ENCODE data around the gene ZBTB2. TPM values are rescaled to one million over a fixed set of nuclear protein-coding genes. Genes with fewer than 3 reads are reported as not detected.

Gene ZBTB2
- total and polyA plus RNA-seq, 2 donors (not counting 3 experiments of a cell fraction or from before 2014, with no cell fraction given): 11.8 to 13.1 TPM

- no peak overlapping the region for H2AFZ ChIP-seq (ENCODE audit: low read depth, low read length)
- H3K4me3 ChIP-seq (replicated peaks in 1 of 3; ENCODE audit: insufficient read depth in 1 of 3, low read depth in 1 of 3, low read length in 3 of 3): no peak overlapping the region
- intact Hi-C loops (cut with micrococcal nuclease) (no loop called here), dilution Hi-C loops (cut with MboI; ENCODE audit: extremely low pct_ligation_motif_present, low sequenced_read_pairs) (no loop called here)
- H3K9me1 ChIP-seq (replicated peaks; ENCODE audit: control insufficient read depth, extremely low read depth, insufficient read depth, low read length): no peaks in the 10 kb centered on the region
- peaks cover 59% of the 10 kb centered on the region for H3K79me2 ChIP-seq (ENCODE audit: control insufficient read depth, insufficient read depth, low read length)
- no TSS peak for BruUV-seq (replicated peaks)
- H3K27ac ChIP-seq (ENCODE audit: insufficient read depth, low read depth, low read length): no peak overlapping the region
- H3K9ac ChIP-seq (replicated peaks; ENCODE audit: extremely low read depth, insufficient read depth, low read length): no peak overlapping the region
- no peak for DNase-seq (ENCODE audit: low read depth, low spot score)
- no peaks in the 10 kb centered on the region for H3K27me3 ChIP-seq (ENCODE audit: control insufficient read depth in 2 of 2, insufficient read depth in 2 of 2, low read length in 2 of 2)
- ChIA-PET CTCF (no interaction called here), POLR2A (no interaction called here)
- H3K36me3 ChIP-seq (ENCODE audit: control insufficient read depth in 2 of 2, extremely low read depth in 1 of 2, insufficient read depth in 2 of 2, low read length in 2 of 2): no peaks in the 10 kb centered on the region
- H3K4me2 ChIP-seq (ENCODE audit: insufficient read depth, low read length): no peak overlapping the region
- no peak for FAIRE-seq
- TF ChIP-seq POLR2AphosphoS5 (IDR thresholded peaks at IDR 0.05; ENCODE audit: insufficient read depth, low read depth, low read length): no peak
- no peak for TF ChIP-seq GATA2 (IDR thresholded peaks at IDR 0.05; ENCODE audit: insufficient read depth, insufficient read length, low read depth, low read length)
- no peak for TF ChIP-seq POLR2A (IDR thresholded peaks at IDR 0.05; ENCODE audit: low read depth, low read length)
- TF ChIP-seq MYC (IDR thresholded peaks at IDR 0.05; ENCODE audit: low read depth, low read length): no peak
- TF ChIP-seq JUN (IDR thresholded peaks at IDR 0.05; ENCODE audit: borderline replicate concordance, insufficient read depth, insufficient read length, low read depth): no peak
- TF ChIP-seq, protein P1, sequence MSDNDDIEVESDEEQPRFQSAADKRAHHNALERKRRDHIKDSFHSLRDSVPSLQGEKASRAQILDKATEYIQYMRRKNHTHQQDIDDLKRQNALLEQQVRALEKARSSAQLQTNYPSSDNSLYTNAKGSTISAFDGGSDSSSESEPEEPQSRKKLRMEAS (IDR thresholded peaks at IDR 0.05; ENCODE audit: insufficient read depth, insufficient read length): no peak
- no peak for TF ChIP-seq FOS (IDR thresholded peaks at IDR 0.05; ENCODE audit: borderline replicate concordance, insufficient read depth, low read length)
- TF ChIP-seq, protein P2, sequence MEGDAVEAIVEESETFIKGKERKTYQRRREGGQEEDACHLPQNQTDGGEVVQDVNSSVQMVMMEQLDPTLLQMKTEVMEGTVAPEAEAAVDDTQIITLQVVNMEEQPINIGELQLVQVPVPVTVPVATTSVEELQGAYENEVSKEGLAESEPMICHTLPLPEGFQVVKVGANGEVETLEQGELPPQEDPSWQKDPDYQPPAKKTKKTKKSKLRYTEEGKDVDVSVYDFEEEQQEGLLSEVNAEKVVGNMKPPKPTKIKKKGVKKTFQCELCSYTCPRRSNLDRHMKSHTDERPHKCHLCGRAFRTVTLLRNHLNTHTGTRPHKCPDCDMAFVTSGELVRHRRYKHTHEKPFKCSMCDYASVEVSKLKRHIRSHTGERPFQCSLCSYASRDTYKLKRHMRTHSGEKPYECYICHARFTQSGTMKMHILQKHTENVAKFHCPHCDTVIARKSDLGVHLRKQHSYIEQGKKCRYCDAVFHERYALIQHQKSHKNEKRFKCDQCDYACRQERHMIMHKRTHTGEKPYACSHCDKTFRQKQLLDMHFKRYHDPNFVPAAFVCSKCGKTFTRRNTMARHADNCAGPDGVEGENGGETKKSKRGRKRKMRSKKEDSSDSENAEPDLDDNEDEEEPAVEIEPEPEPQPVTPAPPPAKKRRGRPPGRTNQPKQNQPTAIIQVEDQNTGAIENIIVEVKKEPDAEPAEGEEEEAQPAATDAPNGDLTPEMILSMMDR (IDR thresholded peaks at IDR 0.05; ENCODE audit: extremely low read depth in 1 of 2, insufficient read depth in 1 of 2, low read depth in 1 of 2, low read length in 2 of 2): no peak
- no peak for TF ChIP-seq EZH2 (IDR thresholded peaks at IDR 0.05; ENCODE audit: borderline replicate concordance, low read depth, low read length, severe bottlenecking)
- H3K4me1 ChIP-seq (ENCODE audit: control insufficient read depth, extremely low read depth, insufficient read depth, low read length): peaks cover 4% of the 10 kb centered on the region
- no peaks in the 10 kb centered on the region for H3K9me3 ChIP-seq (replicated peaks; ENCODE audit: control insufficient read depth, insufficient read depth, low read length)
- H4K20me1 ChIP-seq (replicated peaks; ENCODE audit: control insufficient read depth, extremely low read depth, insufficient read depth, low read length): no peaks in the 10 kb centered on the region
Observed at GRCh38 chr6:151379933-151380847, 11.2 kb downstream of the ZBTB2 start.
